Gastrocnemius medialis (tissue), 4 donors: ENCODE measurements around the gene PIGZ. TPM values are rescaled to one million over a fixed set of nuclear protein-coding genes. Genes with fewer than 3 reads are reported as not detected.

ENCODE experiments used
- ATAC-seq, 2 donors: fragments of 150-250 bp; one replicate each; pipeline ENCODE4 v1.9.1; 2016
- DNase-seq, 2 donors: peaks; one replicate each; pipeline ENCODE4 v3.0.0-alpha.2; 2019
- H3K27ac ChIP-seq, 4 donors: fragments of 200-600 bp; sonication (generic); 1 replicate in 1 of 4; 2 replicates in 3 of 4; pipeline ENCODE4 v1.5.1; 2016 to 2018; ENCODE audit warnings: mild to moderate bottlenecking in 2 of 4, moderate library complexity in 1 of 4
- H3K27me3 ChIP-seq, 3 donors: fragments of 200-600 bp; sonication (generic) in 2 of 3; 1 replicate in 1 of 3; 2 replicates in 2 of 3; pipeline versions ENCODE4 v1.5.1 to v1.6.0; 2016 to 2019; ENCODE audit warnings: mild to moderate bottlenecking in 1 of 3, moderate library complexity in 1 of 3
- H3K36me3 ChIP-seq, 2 donors: fragments of 200-600 bp; sonication (generic) in 1 of 2; one replicate each; pipeline ENCODE4 v1.5.1; 2017 to 2018
- H3K4me1 ChIP-seq, 2 donors: fragments of 200-600 bp; sonication (generic) in 1 of 2; one replicate each; pipeline ENCODE4 v1.5.1; 2016 to 2017; ENCODE audit warnings: mild to moderate bottlenecking in 2 of 2
- H3K4me3 ChIP-seq, 4 donors: fragments of 200-600 bp; sonication (generic) in 3 of 4; 1 replicate in 1 of 4; 2 replicates in 3 of 4; pipeline ENCODE4 v1.5.1; 2016 to 2019; ENCODE audit warnings: mild to moderate bottlenecking in 2 of 4
- H3K9me3 ChIP-seq, 3 donors: fragments of 200-600 bp; sonication (generic) in 2 of 3; 1 replicate in 1 of 3; 2 replicates in 2 of 3; pipeline ENCODE4 v1.5.1; 2016 to 2019
- CTCF ChIP-seq, 5 experiments: fragments of 450-650 bp in 3 of 5; fragments of 200-600 bp in 2 of 5; sonication (generic) in 2 of 5; IDR thresholded peaks in 4 of 5; conservative IDR thresholded peaks in 1 of 5; 1 replicate in 4 of 5; 2 replicates in 1 of 5; pipeline ENCODE4 v1.5.1; 2016 to 2019; ENCODE audit warnings: antibody characterized with exemption in 5 of 5, mild to moderate bottlenecking in 3 of 5, moderate library complexity in 3 of 5
- POLR2A ChIP-seq, 2 donors: fragments of 450-650 bp; IDR thresholded peaks; one replicate each; pipeline ENCODE4 v1.6.1; 2017; ENCODE audit warnings: antibody characterized with exemption in 2 of 2, mild to moderate bottlenecking in 2 of 2, moderate library complexity in 2 of 2
- in situ Hi-C, 4 donors: fragments of 200-750 bp; cut with MboI; loops; one replicate each; pipeline versions ENCODE4 v1.15.0 to v1.8.0; 2017; ENCODE audit warnings: low sequenced_read_pairs in 4 of 4
- intact Hi-C: fragments of 100-400 bp; cut with DNase I; formaldehyde crosslinking; loops from one replicate; pipeline ENCODE4 v1.15.1; 2023; ENCODE audit warnings: low total_unique reads
- total RNA-seq, 4 donors: library from RNA; depleted of rRNA; stranded (reverse); fragments of >200 nt; gene quantifications; one replicate each; pipeline versions ENCODE4 v1.1.0 to v1.2.3, GENCODE V29; 2016

PIGZ gene
- 1 to 10 TPM; 2.3 to 7.5 (median 5.1) TPM for total RNA-seq

GRCh38 chr3:196968233-196969133, at the start of gene PIGZ:
Gene PIGZ (minus strand): TSS chr3:196968833. CDS start chr3:196952031, 16,802 bp downstream.
- intact Hi-C loops (loop anchor here (1.0 kb wide), 1 partner anchor 26 kb away; the partner anchor contains the start of gene NCBP2), in situ Hi-C loops (loop anchor here in 2 of 4 donors (10.0 to 25.0 kb wide), 2 partner anchors 106 to 134 kb away; partner anchors contain the start of gene SENP5 (in 1 of the 2))
- H3K4me1 ChIP-seq: peaks cover 0 to 9% of the 10 kb centered on the region in 2 donors
- no peaks in the 10 kb centered on the region for H3K36me3 ChIP-seq
- no peaks in the 10 kb centered on the region for H3K27me3 ChIP-seq
- TF ChIP-seq CTCF (IDR thresholded peaks at IDR 0.05 in 4 of 5, conservative IDR thresholded peaks at IDR 0.05 in 1 of 5) (no peak), POLR2A (IDR thresholded peaks at IDR 0.05) (peak; percentile 40 to 50)
- H3K4me3 ChIP-seq: peak within 1 kb of the TSS; percentile 78 to 97 (median 88)
- ATAC-seq (peak; percentile 74 to 75), DNase-seq (no peak)
- H3K27ac ChIP-seq: peak within 1 kb of the TSS; percentile 74 to 78 (median 77)
- H3K9me3 ChIP-seq: no peaks in the 10 kb centered on the region

GRCh38 chr3:197017003-197017402, 48.4 kb upstream of the PIGZ start:
- in situ Hi-C loops (loop anchor here in 3 of 4 donors (25.0 kb wide), 2 partner anchors 170 to 495 kb away; no protein-coding TSS in a partner anchor), intact Hi-C loops (no loop called here)
- no peak for ATAC-seq
- Histone ChIP-seq H3K27me3 (no peaks in the 10 kb centered on the region), H3K4me3 (no peak overlapping the region), H3K4me1 (no peaks in the 10 kb centered on the region), H3K36me3 (no peaks in the 10 kb centered on the region), H3K27ac (no peak overlapping the region), H3K9me3 (no peaks in the 10 kb centered on the region)
- TF ChIP-seq POLR2A (IDR thresholded peaks at IDR 0.05) (no peak), CTCF (IDR thresholded peaks at IDR 0.05 in 4 of 5, conservative IDR thresholded peaks at IDR 0.05 in 1 of 5) (no peak)
- DNase-seq: no peak

- Histone ChIP-seq H3K4me1 (no peaks in the 10 kb centered on the region), H3K4me3 (no peak overlapping the region), H3K36me3 (no peaks in the 10 kb centered on the region), H3K27ac (no peak overlapping the region), H3K9me3 (no peaks in the 10 kb centered on the region), H3K27me3 (no peaks in the 10 kb centered on the region)
- in situ Hi-C loops: loop anchor here in 3 of 4 donors (25.0 kb wide), 2 partner anchors 171 to 496 kb away; no protein-coding TSS in a partner anchor
- intact Hi-C loops: no loop called here
- ATAC-seq (no peak), DNase-seq (no peak)
- TF ChIP-seq POLR2A (IDR thresholded peaks at IDR 0.05) (no peak), CTCF (IDR thresholded peaks at IDR 0.05 in 4 of 5, conservative IDR thresholded peaks at IDR 0.05 in 1 of 5) (no peak)
Measured at GRCh38 chr3:197015790-197016736, 47.4 kb upstream of the PIGZ start.

GRCh38 chr3:197014942-197015575, 46.4 kb upstream of the PIGZ start:
- Histone ChIP-seq H3K27me3 (no peaks in the 10 kb centered on the region), H3K36me3 (no peaks in the 10 kb centered on the region), H3K4me3 (no peak overlapping the region), H3K27ac (no peak overlapping the region), H3K9me3 (no peaks in the 10 kb centered on the region), H3K4me1 (no peaks in the 10 kb centered on the region)
- intact Hi-C loops (no loop called here), in situ Hi-C loops (loop anchor here in 3 of 4 donors (25.0 kb wide), 2 partner anchors 172 to 497 kb away; no protein-coding TSS in a partner anchor)
- no peak for DNase-seq
- ATAC-seq: no peak
- TF ChIP-seq CTCF (IDR thresholded peaks at IDR 0.05 in 4 of 5, conservative IDR thresholded peaks at IDR 0.05 in 1 of 5): no peak
